ENCODE data around the gene NKAIN1. TPM values are rescaled to one million over a fixed set of nuclear protein-coding genes. Genes with fewer than 3 reads are reported as not detected.

NKAIN1 gene
- total RNA-seq, 6 donors from 2014 or later: 0.13 to 0.31 TPM; not detected in 4

DNA sequence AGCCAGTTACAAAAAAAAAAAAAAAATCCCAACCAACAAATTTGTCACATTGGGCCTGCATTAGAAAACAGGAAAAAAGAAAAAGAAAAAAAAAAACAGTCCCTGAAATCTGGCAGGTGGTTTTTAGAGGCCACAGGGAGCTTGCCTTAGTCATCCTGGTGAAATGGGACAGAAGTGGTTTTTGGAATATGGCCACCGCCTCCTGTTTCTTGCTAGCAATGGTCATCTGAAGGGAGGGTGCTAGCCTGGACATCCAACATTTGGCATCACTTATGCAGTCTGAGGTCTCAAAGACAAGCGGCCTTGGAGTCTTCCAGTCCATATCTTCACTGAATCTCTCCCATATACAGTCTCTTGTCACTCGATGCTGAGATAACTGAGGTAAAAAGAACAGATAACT, 20.1 kb upstream of the NKAIN1 start:
- H3K27ac ChIP-seq: no peak overlapping the region
- H3K9me3 ChIP-seq: no peaks in the 10 kb centered on the region
- TF ChIP-seq, protein P1, sequence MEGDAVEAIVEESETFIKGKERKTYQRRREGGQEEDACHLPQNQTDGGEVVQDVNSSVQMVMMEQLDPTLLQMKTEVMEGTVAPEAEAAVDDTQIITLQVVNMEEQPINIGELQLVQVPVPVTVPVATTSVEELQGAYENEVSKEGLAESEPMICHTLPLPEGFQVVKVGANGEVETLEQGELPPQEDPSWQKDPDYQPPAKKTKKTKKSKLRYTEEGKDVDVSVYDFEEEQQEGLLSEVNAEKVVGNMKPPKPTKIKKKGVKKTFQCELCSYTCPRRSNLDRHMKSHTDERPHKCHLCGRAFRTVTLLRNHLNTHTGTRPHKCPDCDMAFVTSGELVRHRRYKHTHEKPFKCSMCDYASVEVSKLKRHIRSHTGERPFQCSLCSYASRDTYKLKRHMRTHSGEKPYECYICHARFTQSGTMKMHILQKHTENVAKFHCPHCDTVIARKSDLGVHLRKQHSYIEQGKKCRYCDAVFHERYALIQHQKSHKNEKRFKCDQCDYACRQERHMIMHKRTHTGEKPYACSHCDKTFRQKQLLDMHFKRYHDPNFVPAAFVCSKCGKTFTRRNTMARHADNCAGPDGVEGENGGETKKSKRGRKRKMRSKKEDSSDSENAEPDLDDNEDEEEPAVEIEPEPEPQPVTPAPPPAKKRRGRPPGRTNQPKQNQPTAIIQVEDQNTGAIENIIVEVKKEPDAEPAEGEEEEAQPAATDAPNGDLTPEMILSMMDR (IDR thresholded peaks at IDR 0.05): no peak
- TF ChIP-seq POLR2A (IDR thresholded peaks at IDR 0.05): no peak
- no peak for TF ChIP-seq POLR2AphosphoS5 (IDR thresholded peaks at IDR 0.05)
- no peak for TF ChIP-seq EP300 (IDR thresholded peaks at IDR 0.05)
- ATAC-seq (ENCODE audit: low FRiP score in 2 of 2): no peak
- peaks cover 13 to 69% (median 51%) of the 10 kb centered on the region in 4 donors for H3K36me3 ChIP-seq
- no peaks in the 10 kb centered on the region for H3K27me3 ChIP-seq
- no peak for DNase-seq
- no peaks in the 10 kb centered on the region for H3K4me1 ChIP-seq
- no peak overlapping the region for H3K4me3 ChIP-seq
- WGBS, 2 donors: 85 to 98% methylated on average over 3 of the region's 3 CpGs

DNA sequence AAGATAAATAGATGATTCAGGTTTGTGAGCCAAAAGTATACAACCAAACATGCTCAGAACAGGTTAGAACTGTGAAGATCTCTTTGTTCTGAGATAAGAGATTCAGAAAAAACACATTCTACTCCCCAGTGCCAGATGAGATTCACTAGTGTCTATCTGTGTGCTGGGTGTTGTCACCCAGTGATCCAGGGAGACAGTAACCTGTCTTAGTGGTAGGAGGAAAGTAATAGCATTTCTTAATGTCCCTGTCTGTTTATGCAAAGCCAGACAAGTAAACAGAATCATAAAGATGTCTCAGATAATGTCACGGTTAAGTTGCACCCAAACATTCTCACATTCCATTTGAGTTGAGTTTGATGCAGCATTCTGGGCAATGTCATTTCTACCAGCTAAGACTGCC, 18.9 kb upstream of the NKAIN1 start:
- 47 to 100% methylated on average over 1 of the region's 1 CpG for WGBS, 2 donors
- H3K36me3 ChIP-seq: peaks cover 13 to 64% (median 47%) of the 10 kb centered on the region in 4 donors
- H3K4me3 ChIP-seq: no peak overlapping the region
- H3K9me3 ChIP-seq: no peaks in the 10 kb centered on the region
- no peaks in the 10 kb centered on the region for H3K4me1 ChIP-seq
- no peak for DNase-seq
- H3K27ac ChIP-seq: no peak overlapping the region
- no peak for TF ChIP-seq POLR2AphosphoS5 (IDR thresholded peaks at IDR 0.05)
- TF ChIP-seq EP300 (IDR thresholded peaks at IDR 0.05): no peak
- TF ChIP-seq, protein P1 (IDR thresholded peaks at IDR 0.05): no peak
- no peak for TF ChIP-seq POLR2A (IDR thresholded peaks at IDR 0.05)
- no peak for ATAC-seq (ENCODE audit: low FRiP score in 2 of 2)
- no peaks in the 10 kb centered on the region for H3K27me3 ChIP-seq

DNA sequence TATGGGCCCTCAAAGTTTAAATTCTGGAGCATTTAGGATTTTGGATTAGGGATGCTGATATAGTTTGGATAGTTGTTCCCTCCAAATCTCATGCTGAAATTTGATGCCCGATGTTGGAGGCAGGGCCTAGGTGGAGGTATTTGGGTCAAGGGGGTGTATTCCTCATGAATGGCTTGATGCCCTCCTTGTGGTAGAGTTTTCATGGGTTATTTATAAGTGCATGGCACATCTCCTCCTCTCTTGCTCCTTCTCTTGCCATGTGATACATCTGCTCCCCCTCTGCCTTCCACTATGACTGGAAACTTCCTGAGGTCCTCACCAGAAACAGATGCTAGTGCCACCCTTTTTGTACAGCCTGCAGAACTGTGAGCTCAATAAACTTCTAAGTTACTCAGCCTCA, 17.5 kb upstream of the NKAIN1 start:
- no peaks in the 10 kb centered on the region for H3K9me3 ChIP-seq
- no peaks in the 10 kb centered on the region for H3K4me1 ChIP-seq
- WGBS, 2 donors: 83 to 94% methylated on average over 1 of the region's 1 CpG
- ATAC-seq (ENCODE audit: low FRiP score in 2 of 2) (no peak), DNase-seq (no peak)
- H3K27ac ChIP-seq: no peak overlapping the region
- H3K27me3 ChIP-seq: no peaks in the 10 kb centered on the region
- no peak overlapping the region for H3K4me3 ChIP-seq
- H3K36me3 ChIP-seq: peaks cover 13 to 53% (median 44%) of the 10 kb centered on the region in 4 donors
- no peak for TF ChIP-seq POLR2AphosphoS5 (IDR thresholded peaks at IDR 0.05)
- TF ChIP-seq EP300 (IDR thresholded peaks at IDR 0.05): no peak
- no peak for TF ChIP-seq POLR2A (IDR thresholded peaks at IDR 0.05)
- TF ChIP-seq, protein P1 (IDR thresholded peaks at IDR 0.05): no peak

DNA sequence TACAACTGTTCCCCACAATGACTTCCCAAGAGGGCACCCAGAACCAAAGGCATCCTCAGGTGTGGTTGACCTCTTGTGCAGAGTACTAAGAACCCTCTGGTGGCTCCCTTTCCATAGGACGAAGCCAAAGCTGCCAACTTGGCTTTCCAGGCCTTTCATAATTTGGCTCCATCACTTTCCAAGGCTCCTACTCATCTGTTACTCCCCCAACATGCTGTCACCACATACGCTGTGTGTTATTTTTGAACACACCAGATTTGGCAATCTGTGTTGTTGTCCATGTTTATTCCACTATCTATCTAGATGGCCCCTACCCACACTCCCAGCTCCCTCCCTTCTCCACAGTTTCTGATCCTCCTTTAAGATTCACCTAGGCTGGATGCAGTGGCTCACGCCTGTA, 10.2 kb upstream of the NKAIN1 start:
- ATAC-seq (ENCODE audit: low FRiP score in 2 of 2): no peak
- H3K4me1 ChIP-seq: no peaks in the 10 kb centered on the region
- no peaks in the 10 kb centered on the region for H3K9me3 ChIP-seq
- no peak for DNase-seq
- no peak overlapping the region for H3K27ac ChIP-seq
- H3K27me3 ChIP-seq: no peaks in the 10 kb centered on the region
- H3K36me3 ChIP-seq: no peaks in the 10 kb centered on the region
- no peak for TF ChIP-seq EP300 (IDR thresholded peaks at IDR 0.05)
- no peak for TF ChIP-seq POLR2AphosphoS5 (IDR thresholded peaks at IDR 0.05)
- TF ChIP-seq, protein P1 (IDR thresholded peaks at IDR 0.05): no peak
- no peak for TF ChIP-seq POLR2A (IDR thresholded peaks at IDR 0.05)
- H3K4me3 ChIP-seq: no peak overlapping the region
- 90 to 96% methylated on average over 3 of the region's 3 CpGs for WGBS, 2 donors

DNA sequence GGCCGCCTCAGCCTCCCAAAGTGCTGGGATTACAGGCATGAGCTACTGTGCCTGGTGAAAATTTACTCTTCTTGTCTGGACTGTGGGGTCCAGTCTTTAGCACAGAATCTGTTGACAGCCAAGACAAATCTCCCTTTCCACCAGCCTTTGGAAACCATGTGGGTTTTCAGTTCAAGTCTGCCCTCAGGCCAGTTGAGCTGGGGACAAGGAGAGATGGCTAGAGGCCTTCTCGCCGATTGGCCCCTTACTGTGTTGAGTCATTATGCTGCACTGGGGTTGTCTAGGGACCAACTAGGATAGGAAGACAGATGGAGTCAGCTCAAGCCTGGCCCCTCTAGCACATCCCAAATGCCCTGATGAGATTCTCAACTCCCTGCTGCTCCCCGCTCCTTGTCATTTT, 8.6 kb upstream of the NKAIN1 start:
- no peak overlapping the region for H3K27ac ChIP-seq
- H3K9me3 ChIP-seq: no peaks in the 10 kb centered on the region
- no peaks in the 10 kb centered on the region for H3K36me3 ChIP-seq
- no peaks in the 10 kb centered on the region for H3K27me3 ChIP-seq
- H3K4me3 ChIP-seq: no peak overlapping the region
- ATAC-seq (ENCODE audit: low FRiP score in 2 of 2) (no peak), DNase-seq (no peak)
- H3K4me1 ChIP-seq: no peaks in the 10 kb centered on the region
- no peak for TF ChIP-seq POLR2AphosphoS5 (IDR thresholded peaks at IDR 0.05)
- no peak for TF ChIP-seq EP300 (IDR thresholded peaks at IDR 0.05)
- TF ChIP-seq, protein P1 (IDR thresholded peaks at IDR 0.05): no peak
- no peak for TF ChIP-seq POLR2A (IDR thresholded peaks at IDR 0.05)
- 94 to 96% methylated on average over 4 of the region's 4 CpGs for WGBS, 2 donors
